Natural killer cell (primary cell): ENCODE data around the gene PCSK5. TPM values are rescaled to one million over a fixed set of nuclear protein-coding genes. Genes with fewer than 3 reads are reported as not detected.

Experiments
- ATAC-seq, 3 donors: fragments of 150-1000 bp in 2 of 3; fragments of 200-7000 bp in 1 of 3; cut with Tn5 transposase; 1 replicate in 1 of 3; 2 replicates in 2 of 3; pipeline ENCODE4 v1.10.0; 2021; ENCODE audit warnings: mild to moderate bottlenecking in 2 of 3, moderate library complexity in 2 of 3
- DNase-seq, 2 donors: peaks; one replicate each; pipeline versions ENCODE4 v3.0.0 to v3.0.0-alpha.2; 2013 to 2021; ENCODE audit warnings: mixed read lengths in 1 of 2
- H3K27ac ChIP-seq: one replicate; pipeline ENCODE4 v1.5.1; 2013; ENCODE audit warnings: mild to moderate bottlenecking, low read length
- H3K27me3 ChIP-seq: one replicate; pipeline ENCODE4 v1.6.1; 2013; ENCODE audit warnings: low read length; ENCODE audit not compliant: control insufficient read depth, insufficient read depth
- H3K36me3 ChIP-seq: one replicate; pipeline ENCODE4 v1.6.1; 2013; ENCODE audit warnings: low read length; ENCODE audit not compliant: control insufficient read depth, insufficient read depth
- H3K4me1 ChIP-seq: one replicate; pipeline ENCODE4 v1.6.1; 2013; ENCODE audit warnings: low read length; ENCODE audit not compliant: control insufficient read depth, insufficient read depth
- H3K4me3 ChIP-seq: one replicate; pipeline ENCODE4 v1.5.1; 2013; ENCODE audit warnings: low read length
- H3K9me3 ChIP-seq: one replicate; pipeline ENCODE4 v1.6.1; 2013; ENCODE audit warnings: low read length; ENCODE audit not compliant: control insufficient read depth, insufficient read depth
- H3K27ac Mint-ChIP-seq, 2 donors: one replicate each; pipeline ENCODE4 v1.8.0; 2022; ENCODE audit warnings: mild to moderate bottlenecking in 2 of 2, mixed read lengths in 2 of 2, moderate library complexity in 1 of 2
- H3K27me3 Mint-ChIP-seq, 2 donors: one replicate each; pipeline ENCODE4 v1.8.0; 2022; ENCODE audit warnings: low read depth in 2 of 2, mixed read lengths in 2 of 2
- H3K36me3 Mint-ChIP-seq: one replicate; pipeline ENCODE4 v1.8.0; 2022; ENCODE audit warnings: mixed read lengths
- H3K4me1 Mint-ChIP-seq, 2 donors: one replicate each; pipeline ENCODE4 v1.8.0; 2022; ENCODE audit warnings: mixed read lengths in 2 of 2
- H3K4me3 Mint-ChIP-seq: one replicate; pipeline ENCODE4 v1.8.0; 2022; ENCODE audit warnings: mild to moderate bottlenecking, moderate library complexity, mixed read lengths
- H3K9me3 Mint-ChIP-seq, 2 donors: one replicate each; pipeline ENCODE4 v1.8.0; 2022; ENCODE audit warnings: mixed read lengths in 2 of 2
- CTCF ChIP-seq: fragments of 200-600 bp; IDR thresholded peaks from one replicate; pipeline ENCODE4 v1.8.0; 2022; ENCODE audit warnings: antibody characterized with exemption
- WGBS: methylation state at CpG from one replicate; pipeline ENCODE4 v1.1.7; 2013; ENCODE audit warnings: missing lambda C conversion rate; ENCODE audit not compliant: insufficient coverage; 5-methylcytosine and 5-hydroxymethylcytosine counted together
- intact Hi-C: fragments of 100-400 bp; cut with micrococcal nuclease; formaldehyde crosslinking; loops from one replicate; pipeline ENCODE4 v1.14.2; 2022
- total RNA-seq, 4 donors: library from RNA; stranded (reverse); fragments of 120-200 nt in 1 of 4; gene quantifications; one replicate each; pipeline versions ENCODE4 v1.2.3 to v1.2.4, GENCODE V29; 2013 to 2022

Gene PCSK5
- total RNA-seq, 3 donors from 2014 or later (not counting 1 experiment from before 2014, with no cell fraction given): 2.4 to 13.2 (median 5.7) TPM

GRCh38 chr9:76394195-76394959, 503.9 kb downstream of the PCSK5 start, which contains the start of gene RFK:
Gene RFK, minus strand, starts transcription at chr9:76394426. Its CDS starts 255 bp downstream, at chr9:76394171.
- peak; percentile 41 for TF ChIP-seq CTCF
- under 1% methylated on average over 81 of the region's 81 CpGs for WGBS
- no peaks in the 10 kb centered on the region for H3K9me3 Mint-ChIP-seq
- Histone ChIP-seq H3K4me1 (peaks cover 15% of the 10 kb centered on the region), H3K4me3 (peak within 1 kb of the TSS; percentile 99), H3K27ac (peak within 1 kb of the TSS; percentile 90), H3K27me3 (no peaks in the 10 kb centered on the region), H3K9me3 (no peaks in the 10 kb centered on the region), H3K36me3 (no peaks in the 10 kb centered on the region)
- ATAC-seq (peak; percentile 88 to 98 (median 91)), DNase-seq (peak; percentile 94 to 95)
- H3K4me1 Mint-ChIP-seq: peaks cover 12% of the 10 kb centered on the region in 2 donors
- H3K36me3 Mint-ChIP-seq: no peaks in the 10 kb centered on the region
- H3K4me3 Mint-ChIP-seq: peak within 1 kb of the TSS; percentile 100
- peak within 1 kb of the TSS; percentile 98 to 99 for H3K27ac Mint-ChIP-seq
- no peaks in the 10 kb centered on the region for H3K27me3 Mint-ChIP-seq
- intact Hi-C loops: loop anchor here (2.0 to 10.0 kb wide), 4 partner anchors 63 to 1310 kb away; partner anchors contain the start of genes GCNT1, NMRK1 and OSTF1

DNA sequence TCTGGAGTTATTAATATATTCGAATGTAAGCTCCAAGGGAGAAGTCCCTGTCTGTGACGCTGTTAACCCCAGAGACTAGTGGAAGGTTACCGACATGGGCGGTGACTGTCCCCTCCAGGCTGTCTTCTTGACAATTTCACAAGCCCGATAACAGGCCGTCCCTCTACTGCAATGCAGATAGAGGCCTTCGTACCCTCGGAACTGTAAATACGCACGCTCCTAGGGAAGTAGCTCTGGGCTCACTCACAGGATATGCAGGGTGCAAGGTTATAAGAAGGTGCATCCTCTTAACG, 504.4 kb downstream of the PCSK5 start:
- no peaks in the 10 kb centered on the region for H3K27me3 Mint-ChIP-seq
- WGBS: 0% methylated on average over 10 of the region's 11 CpGs
- TF ChIP-seq CTCF: no peak
- H3K9me3 Mint-ChIP-seq: no peaks in the 10 kb centered on the region
- no peaks in the 10 kb centered on the region for H3K36me3 ChIP-seq
- H3K4me3 Mint-ChIP-seq: peak overlapping the region; percentile 100
- no peaks in the 10 kb centered on the region for H3K36me3 Mint-ChIP-seq
- H3K4me1 Mint-ChIP-seq: peaks cover 12% of the 10 kb centered on the region in 2 donors
- ATAC-seq (peak; percentile 49 to 56 (median 54)), DNase-seq (peak in 1 of 2 donors; percentile 79)
- H3K27me3 ChIP-seq: no peaks in the 10 kb centered on the region
- peak overlapping the region; percentile 99 for H3K4me3 ChIP-seq
- H3K9me3 ChIP-seq: no peaks in the 10 kb centered on the region
- H3K4me1 ChIP-seq: peaks cover 15% of the 10 kb centered on the region
- peak overlapping the region; percentile 98 to 99 for H3K27ac Mint-ChIP-seq
- intact Hi-C loops: loop anchor here (2.0 to 10.0 kb wide), 4 partner anchors 62 to 1310 kb away; partner anchors contain the start of genes GCNT1, NMRK1 and OSTF1
- H3K27ac ChIP-seq: peak overlapping the region; percentile 90

GRCh38 chr9:76395381-76395780, 504.9 kb downstream of the PCSK5 start:
- Mint-ChIP-seq H3K36me3 (no peaks in the 10 kb centered on the region), H3K27me3 (peaks cover 0 to 2% of the 10 kb centered on the region in 2 donors), H3K9me3 (no peaks in the 10 kb centered on the region), H3K4me3 (peak overlapping the region; percentile 100), H3K27ac (peak overlapping the region; percentile 98 to 99), H3K4me1 (peaks cover 12% of the 10 kb centered on the region in 2 donors)
- TF ChIP-seq CTCF: no peak
- ATAC-seq: no peak
- Histone ChIP-seq H3K36me3 (no peaks in the 10 kb centered on the region), H3K27me3 (no peaks in the 10 kb centered on the region), H3K9me3 (no peaks in the 10 kb centered on the region), H3K4me1 (peaks cover 15% of the 10 kb centered on the region), H3K4me3 (peak overlapping the region; percentile 99), H3K27ac (peak overlapping the region; percentile 90)
- DNase-seq: no peak
- 89% methylated on average over 8 of the region's 10 CpGs for WGBS
- intact Hi-C loops: loop anchor here (2.0 to 10.0 kb wide), 3 partner anchors 181 to 1311 kb away; partner anchors contain the start of genes NMRK1 and OSTF1
